ENCODE data around the gene DEFB119.

Gene DEFB119

GRCh38 chr20:31341470-31341869 lies 48.9 kb downstream of the DEFB119 start:
- Histone ChIP-seq H3K4me3 (ENCODE audit: low read depth, low read length) (no peak overlapping the region), H3K27me3 (ENCODE audit: insufficient read depth, low read depth, severe bottlenecking) (peaks cover 57% of the 10 kb centered on the region), H3K27ac (no peak overlapping the region), H3K36me3 (no peaks in the 10 kb centered on the region), H3K9me3 (ENCODE audit: severe bottlenecking) (no peaks in the 10 kb centered on the region)
- DNase-seq, result no peak
- no peak for TF ChIP-seq CTCF (IDR thresholded peaks at IDR 0.05; ENCODE audit: low read depth, low read length)

GRCh38 chr20:31330893-31331292 lies 59.5 kb downstream of the DEFB119 start:
- no peak for TF ChIP-seq CTCF (IDR thresholded peaks at IDR 0.05; ENCODE audit: low read depth, low read length)
- Histone ChIP-seq H3K27me3 (ENCODE audit: insufficient read depth, low read depth, severe bottlenecking) (peaks cover 54% of the 10 kb centered on the region), H3K4me3 (ENCODE audit: low read depth, low read length) (no peak overlapping the region), H3K36me3 (no peaks in the 10 kb centered on the region), H3K9me3 (ENCODE audit: severe bottlenecking) (peaks cover 5% of the 10 kb centered on the region), H3K27ac (no peak overlapping the region)
- no peak for DNase-seq

Data from WERI-Rb-1 (cell line).